ENCODE measurements around the gene PTMA. TPM values are rescaled to one million over a fixed set of nuclear protein-coding genes. Genes with fewer than 3 reads are reported as not detected.

Gene PTMA
- total RNA-seq, 2 donors from 2014 or later: 532 to 757 TPM

- no peaks in the 10 kb centered on the region for H3K9me3 ChIP-seq
- no peaks in the 10 kb centered on the region for H3K27me3 ChIP-seq
- no peak for TF ChIP-seq CTCF (IDR thresholded peaks at IDR 0.05)
- TF ChIP-seq POLR2A (IDR thresholded peaks at IDR 0.05): no peak
- DNase-seq (no peak), ATAC-seq (no peak)
- H3K4me1 ChIP-seq: no peaks in the 10 kb centered on the region
- no peak overlapping the region for H3K4me3 ChIP-seq
- 91 to 94% methylated on average over 2 of the region's 2 CpGs for WGBS, 2 donors
- intact Hi-C loops (cut with DNase I): no loop called here
- H3K27ac ChIP-seq: no peak overlapping the region
- H3K36me3 ChIP-seq (replicated peaks in 1 of 2; ENCODE audit: insufficient read depth in 1 of 2, low read depth in 2 of 2): no peaks in the 10 kb centered on the region
These were observed 53.4 kb downstream of the PTMA start for GRCh38 chr2:231761735-231762134.

Small RNA genes lying within 50 kb of the gene (small RNA-seq; reads per million reads assigned to genes)
- gene RF00015: not detected

Other genes with a start within 250 kb of the PTMA start
- 100 to 1,000 TPM; 108 to 159 TPM for gene NCL, start 244.0 kb upstream of the PTMA start, total RNA-seq
- 1 to 10 TPM; 2.3 to 6.3 TPM for gene NMUR1, start 178.1 kb upstream of the PTMA start, total RNA-seq
- not detected for gene TEX44, start 115.7 kb upstream of the PTMA start, total RNA-seq
- gene PDE6D, start 72.8 kb downstream of the PTMA start, total RNA-seq: 10 to 100 TPM in 1 of 2 donors, 1 to 10 TPM in 1; 2.6 to 15.0 TPM
- 10 to 100 TPM; 16.9 to 24.7 TPM for gene COPS7B, start 77.9 kb downstream of the PTMA start, total RNA-seq
- gene NPPC, start 217.9 kb downstream of the PTMA start, total RNA-seq: 1 to 10 TPM in 1 of 2 donors, not detected in 1; 1.3 TPM

Measured in body of pancreas (tissue), 4 donors.